GM18870 (cell line): Measurements from ENCODE around the gene CHRND.

Source experiments
- ATAC-seq: cut with Tn5 transposase; IDR thresholded peaks from one replicate; pipeline ENCODE4 v1.9.1; 2021; ENCODE audit warnings: moderate library complexity; ENCODE audit not compliant: unreplicated experiment

Gene CHRND

GRCh38 chr2:232541195-232541960 lies 15.4 kb downstream of the CHRND start:
- no peak for ATAC-seq

GRCh38 chr2:232541961-232542714 lies 16.2 kb downstream of the CHRND start:
- ATAC-seq: no peak

- no peak for ATAC-seq
Measured at GRCh38 chr2:232542715-232543467, 16.9 kb downstream of the CHRND start.

DNA sequence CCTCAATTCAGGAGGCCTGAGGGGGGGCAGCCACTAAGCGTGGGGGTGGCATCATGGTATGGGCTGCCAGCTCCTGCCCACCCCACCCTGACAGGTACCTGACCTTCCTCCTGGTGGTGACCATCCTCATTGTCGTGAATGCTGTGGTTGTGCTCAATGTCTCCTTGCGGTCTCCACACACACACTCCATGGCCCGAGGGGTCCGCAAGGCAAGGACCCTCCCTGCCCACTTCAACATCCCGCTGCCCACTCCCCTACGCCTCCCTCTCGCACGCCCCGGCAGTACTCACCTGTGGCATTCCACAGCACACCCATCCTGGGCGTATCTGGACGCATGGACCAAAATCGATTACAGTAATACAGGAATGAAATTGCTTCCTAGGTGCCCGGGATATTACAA lies 17.5 kb downstream of the CHRND start:
- ATAC-seq: no peak

DNA sequence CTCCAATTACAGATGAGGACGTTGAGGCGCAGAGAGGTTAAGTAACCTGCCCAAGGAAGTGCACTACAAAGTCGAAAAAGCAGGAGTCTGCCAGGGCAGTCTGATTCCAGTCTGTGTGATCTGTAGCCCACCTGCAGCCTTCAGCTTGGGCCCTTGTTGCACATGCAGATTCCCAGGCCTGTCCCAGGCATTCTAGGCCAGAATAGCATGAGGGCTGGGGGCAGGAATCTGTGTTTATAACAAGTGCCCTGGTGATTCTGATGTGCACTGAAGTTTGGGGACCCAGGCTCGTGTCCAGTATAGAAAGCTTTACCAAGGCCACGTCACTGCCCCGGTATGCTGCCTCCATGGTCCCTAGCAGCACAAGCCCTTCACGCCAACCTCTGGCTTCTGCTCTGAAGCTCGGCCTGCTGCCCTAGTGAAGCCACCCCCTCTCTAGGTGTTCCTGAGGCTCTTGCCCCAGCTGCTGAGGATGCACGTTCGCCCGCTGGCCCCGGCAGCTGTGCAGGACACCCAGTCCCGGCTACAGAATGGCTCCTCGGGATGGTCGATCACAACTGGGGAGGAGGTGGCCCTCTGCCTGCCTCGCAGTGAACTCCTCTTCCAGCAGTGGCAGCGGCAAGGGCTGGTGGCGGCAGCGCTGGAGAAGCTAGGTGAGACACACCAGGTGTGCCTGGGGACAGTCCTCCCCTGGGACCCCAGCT lies 18.1 kb downstream of the CHRND start:
- ATAC-seq: no peak

DNA sequence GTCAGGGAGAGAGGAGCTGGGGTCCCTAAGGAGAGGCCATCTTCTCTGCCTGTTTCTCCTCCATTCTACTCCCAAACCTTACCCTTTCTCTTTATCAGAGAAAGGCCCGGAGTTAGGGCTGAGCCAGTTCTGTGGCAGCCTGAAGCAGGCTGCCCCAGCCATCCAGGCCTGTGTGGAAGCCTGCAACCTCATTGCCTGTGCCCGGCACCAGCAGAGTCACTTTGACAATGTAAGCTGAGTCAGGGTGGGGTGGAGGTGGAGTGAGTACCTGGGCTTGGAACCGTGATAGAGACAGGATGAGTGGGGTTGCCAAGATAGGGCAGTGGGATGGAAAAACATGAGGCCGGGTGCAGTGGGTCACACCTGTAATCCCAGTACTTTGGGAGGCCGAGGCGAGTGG lies 18.7 kb downstream of the CHRND start:
- ATAC-seq: no peak

DNA sequence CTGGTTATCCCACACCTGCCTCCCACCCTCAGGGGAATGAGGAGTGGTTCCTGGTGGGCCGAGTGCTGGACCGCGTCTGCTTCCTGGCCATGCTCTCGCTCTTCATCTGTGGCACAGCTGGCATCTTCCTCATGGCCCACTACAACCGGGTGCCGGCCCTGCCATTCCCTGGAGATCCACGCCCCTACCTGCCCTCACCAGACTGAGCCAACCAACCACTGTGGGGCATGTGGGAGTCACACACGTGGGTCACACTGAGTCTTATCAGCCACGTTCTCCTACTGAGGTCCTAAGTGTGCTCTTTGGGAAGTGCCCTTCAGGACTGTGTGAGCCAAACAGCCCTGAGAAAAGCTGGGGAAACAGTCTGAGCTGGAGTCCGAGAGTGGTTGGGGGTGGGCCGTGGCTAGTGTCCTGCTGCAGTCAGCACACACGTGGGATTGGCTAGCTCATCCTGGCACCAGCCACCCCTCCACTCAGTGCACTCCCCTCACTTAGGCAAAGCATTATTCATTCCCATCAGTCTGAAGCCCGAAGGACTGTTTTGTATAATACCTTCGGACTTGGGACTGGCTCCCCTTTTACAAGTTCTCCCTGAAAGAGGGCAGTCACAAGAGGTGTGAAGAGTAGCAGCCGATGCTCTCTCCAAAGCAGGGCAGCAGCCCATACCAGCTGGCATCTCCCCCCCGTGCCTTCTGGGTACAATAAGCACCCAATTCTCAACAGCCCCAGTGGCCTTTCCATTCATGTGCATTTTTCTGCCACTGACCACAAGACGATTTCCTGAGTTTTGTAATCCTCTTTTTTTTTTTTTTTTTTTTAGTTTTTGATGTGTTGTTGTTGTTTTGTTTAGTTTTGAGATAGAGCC lies 19.8 kb downstream of the CHRND start:
- no peak for ATAC-seq

DNA sequence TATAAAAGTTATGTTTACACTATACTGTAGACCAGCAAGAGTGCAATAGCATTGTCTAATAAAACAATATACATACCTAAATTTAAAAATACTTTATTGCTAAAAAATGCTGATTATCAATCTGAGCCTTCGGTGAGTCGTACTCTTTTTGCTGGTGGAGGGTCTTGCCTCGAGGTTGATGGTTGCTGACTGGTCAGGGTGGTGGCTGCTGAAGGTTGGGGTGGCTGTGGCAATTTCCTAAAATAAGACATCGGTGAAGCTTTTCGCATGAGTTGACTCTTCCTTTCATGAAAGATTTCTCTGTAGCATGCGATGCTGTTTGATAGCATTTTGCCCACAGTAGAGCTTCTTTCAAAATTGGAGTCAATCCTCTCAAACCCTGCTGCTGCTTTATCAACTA lies 22.0 kb downstream of the CHRND start:
- no peak for ATAC-seq

- no peak for ATAC-seq
Measured at GRCh38 chr2:232549655-232550353, 23.8 kb downstream of the CHRND start.

- ATAC-seq: peak; percentile 82
Measured at GRCh38 chr2:232550354-232551249, 24.6 kb downstream of the CHRND start, which contains the start of the genes EIF4E2 and TIGD1. Gene EIF4E2, plus strand, starts transcription at chr2:232550689. Its CDS starts 36 bp downstream, at chr2:232550725. Gene TIGD1, minus strand, starts transcription at chr2:232550557. Its CDS starts 675 bp downstream, at chr2:232549882.

- no peak for ATAC-seq
Measured at GRCh38 chr2:232551250-232551638, 25.3 kb downstream of the CHRND start.

- ATAC-seq: no peak
Measured at GRCh38 chr2:232551776-232552175, 25.8 kb downstream of the CHRND start.

GRCh38 chr2:232556426-232556825 lies 30.5 kb downstream of the CHRND start:
- no peak for ATAC-seq

DNA sequence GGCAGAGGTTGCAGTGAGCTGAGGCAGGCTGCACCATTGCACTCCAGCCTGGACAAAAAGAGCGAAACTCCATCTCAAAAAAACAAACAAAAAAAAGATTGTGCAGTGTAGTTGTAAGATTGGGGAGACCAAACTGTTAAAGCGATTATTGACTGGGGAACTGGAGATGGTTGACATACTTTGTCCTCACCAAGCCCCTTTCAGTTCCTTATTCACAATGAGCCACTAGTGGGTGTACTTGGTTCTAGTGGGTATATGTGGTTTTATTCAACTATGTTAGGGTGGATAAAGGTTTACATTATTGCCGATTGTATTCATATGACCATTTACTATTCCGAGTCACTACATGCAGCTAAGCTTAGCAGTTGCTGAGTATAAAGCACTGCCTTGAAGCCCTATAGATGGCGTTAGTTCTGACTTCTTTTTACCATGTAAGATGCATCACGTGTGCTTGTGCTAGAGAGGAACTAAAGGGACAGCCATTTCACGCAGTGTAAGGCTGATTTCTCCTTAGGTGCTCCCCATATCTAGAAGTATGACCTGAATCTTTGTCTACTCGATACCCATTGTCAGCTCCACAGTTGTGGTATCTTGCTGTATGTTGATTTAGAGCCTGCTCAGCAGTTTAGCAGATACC lies 36.7 kb downstream of the CHRND start:
- ATAC-seq: no peak

DNA sequence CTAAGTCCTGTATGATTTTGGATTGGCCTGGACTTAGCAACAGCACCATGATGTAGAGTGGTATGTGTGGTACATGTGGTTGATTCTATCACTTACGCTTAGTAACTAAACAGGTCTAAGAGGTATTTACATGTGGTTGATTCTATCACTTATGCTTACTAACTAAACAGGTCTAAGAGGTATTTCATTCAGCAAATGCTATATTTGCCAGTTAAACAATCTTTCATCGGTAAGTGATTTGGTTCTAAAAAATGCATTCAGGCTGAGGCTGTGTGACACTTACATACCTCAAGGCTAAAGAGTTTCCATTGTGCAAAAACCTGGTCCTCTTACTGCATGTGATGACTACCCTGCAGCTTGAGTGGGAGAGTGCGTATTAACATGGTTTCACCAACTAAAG lies 37.6 kb downstream of the CHRND start:
- ATAC-seq: no peak

GRCh38 chr2:232567721-232568120 lies 41.8 kb downstream of the CHRND start:
- ATAC-seq: no peak

DNA sequence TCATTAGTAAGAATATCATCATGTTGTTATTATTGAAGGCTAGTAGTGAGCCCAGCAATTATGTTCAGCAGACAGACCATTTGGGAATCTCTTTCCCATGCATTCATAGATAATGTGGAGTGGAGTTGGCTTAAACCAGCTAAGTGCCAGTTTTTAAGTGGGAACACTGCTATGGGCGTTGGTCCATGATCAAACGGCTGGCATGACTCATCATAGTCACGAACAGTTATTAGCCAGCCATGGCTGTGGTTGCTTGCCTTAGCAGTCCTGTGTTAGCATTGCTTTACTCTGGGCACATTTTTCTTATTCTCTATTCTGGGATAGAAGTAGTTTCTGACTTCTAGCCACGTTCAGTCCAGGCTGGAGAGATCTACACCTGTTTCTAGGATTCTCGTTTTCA lies 42.2 kb downstream of the CHRND start:
- ATAC-seq: no peak

- no peak for ATAC-seq
Measured at GRCh38 chr2:232569541-232569940, 43.6 kb downstream of the CHRND start.
